Smooth muscle cell (in vitro differentiated cells): ENCODE measurements around the gene CDRT4. TPM values are rescaled to one million over a fixed set of nuclear protein-coding genes. Genes with fewer than 3 reads are reported as not detected.

Source experiments
- polyA plus RNA-seq: library from polyadenylated mRNA; unstranded; fragments of >200 nt; fragmentation: Nextera tagmentation; extraction: Ambion mirVana; gene quantifications from 2 replicates; pipeline ENCODE4 v1.2.1, GENCODE V29; 2016
- total RNA-seq: library from RNA; depleted of rRNA; stranded (reverse); fragments of >200 nt; gene quantifications from 2 replicates; pipeline ENCODE4 v1.2.3, GENCODE V29; 2014

Gene CDRT4
- total and polyA plus RNA-seq, 2 experiments from 2014 or later, result 0.45 to 4.2 TPM

Other genes with a start within 250 kb of the CDRT4 start
- gene PMP22, start 202.3 kb downstream of the CDRT4 start, total RNA-seq, result 39.6 and 51.5 TPM in 2 replicates
- gene PMP22, start 202.3 kb downstream of the CDRT4 start, polyA plus RNA-seq, result 59.9 and 69.5 TPM in 2 replicates
- gene TEKT3, start 126.0 kb downstream of the CDRT4 start, total RNA-seq, result 0.09 TPM in 1 of 2 replicates, not detected in the other
- gene TEKT3, start 126.0 kb downstream of the CDRT4 start, polyA plus RNA-seq, result 0.76 and 1.00 TPM in 2 replicates
- gene TVP23C, start 95.9 kb upstream of the CDRT4 start, total RNA-seq, result 34.1 and 52.5 TPM in 2 replicates
- 10.0 and 11.6 TPM in 2 replicates for gene TVP23C, start 95.9 kb upstream of the CDRT4 start, polyA plus RNA-seq
- gene FBXW10B, start 152.1 kb upstream of the CDRT4 start, total RNA-seq, result 3.1 and 3.4 TPM in 2 replicates
- 0.23 and 1.4 TPM in 2 replicates for gene FBXW10B, start 152.1 kb upstream of the CDRT4 start, polyA plus RNA-seq
- gene TRIM16, start 216.7 kb upstream of the CDRT4 start, total RNA-seq, result 20.7 and 27.3 TPM in 2 replicates
- gene TRIM16, start 216.7 kb upstream of the CDRT4 start, polyA plus RNA-seq, result 29.7 and 43.0 TPM in 2 replicates
- 39.6 and 52.8 TPM in 2 replicates for gene ZNF286A, start 232.1 kb upstream of the CDRT4 start, total RNA-seq
- 9.2 and 17.9 TPM in 2 replicates for gene ZNF286A, start 232.1 kb upstream of the CDRT4 start, polyA plus RNA-seq